ENCODE measurements around the gene CERS6.

The CERS6 gene

GRCh38 chr2:168645696-168646338, 189.7 kb downstream of the CERS6 start:
- in situ Hi-C loops (cut with MboI; ENCODE audit: low pct_unique_long_range_greater_than_20kb, low sequenced_read_pairs, unreplicated experiment): no loop called here
- no peak for TF ChIP-seq CTCF (IDR thresholded peaks at IDR 0.05; ENCODE audit: extremely low read depth, insufficient read depth, missing control alignments)
- DNase-seq (ENCODE audit: low spot score): no peak

GRCh38 chr2:168649105-168649504, 193.0 kb downstream of the CERS6 start:
- in situ Hi-C loops (cut with MboI; ENCODE audit: low pct_unique_long_range_greater_than_20kb, low sequenced_read_pairs, unreplicated experiment): no loop called here
- TF ChIP-seq CTCF (IDR thresholded peaks at IDR 0.05; ENCODE audit: extremely low read depth, insufficient read depth, missing control alignments): no peak
- DNase-seq (ENCODE audit: low spot score): no peak

GRCh38 chr2:168649562-168649961, 193.5 kb downstream of the CERS6 start:
- in situ Hi-C loops (cut with MboI; ENCODE audit: low pct_unique_long_range_greater_than_20kb, low sequenced_read_pairs, unreplicated experiment): no loop called here
- no peak for DNase-seq (ENCODE audit: low spot score)
- no peak for TF ChIP-seq CTCF (IDR thresholded peaks at IDR 0.05; ENCODE audit: extremely low read depth, insufficient read depth, missing control alignments)

- no peak for TF ChIP-seq CTCF (IDR thresholded peaks at IDR 0.05; ENCODE audit: extremely low read depth, insufficient read depth, missing control alignments)
- in situ Hi-C loops (cut with MboI; ENCODE audit: low pct_unique_long_range_greater_than_20kb, low sequenced_read_pairs, unreplicated experiment): no loop called here
- DNase-seq (ENCODE audit: low spot score): no peak
Observed at GRCh38 chr2:168650139-168650538, 194.1 kb downstream of the CERS6 start.

- in situ Hi-C loops (cut with MboI; ENCODE audit: low pct_unique_long_range_greater_than_20kb, low sequenced_read_pairs, unreplicated experiment): no loop called here
- no peak for TF ChIP-seq CTCF (IDR thresholded peaks at IDR 0.05; ENCODE audit: extremely low read depth, insufficient read depth, missing control alignments)
- no peak for DNase-seq (ENCODE audit: low spot score)
Observed at GRCh38 chr2:168650781-168651180, 194.7 kb downstream of the CERS6 start.

GRCh38 chr2:168652997-168653921, 197.2 kb downstream of the CERS6 start:
- in situ Hi-C loops (cut with MboI; ENCODE audit: low pct_unique_long_range_greater_than_20kb, low sequenced_read_pairs, unreplicated experiment): no loop called here
- no peak for DNase-seq (ENCODE audit: low spot score)
- no peak for TF ChIP-seq CTCF (IDR thresholded peaks at IDR 0.05; ENCODE audit: extremely low read depth, insufficient read depth, missing control alignments)
